NCI-H128 (cell line): Measurements from ENCODE around the gene FETUB.

ENCODE experiments used
- DNase-seq: peaks from one replicate; lab custom pipeline; 2025; ENCODE audit not compliant: unreplicated experiment; lab: John Stamatoyannopoulos, UW

FETUB gene

GRCh38 chr3:186635532-186635931, 4.7 kb upstream of the FETUB start:
- DNase-seq, result no peak

- DNase-seq, result no peak
Observed at GRCh38 chr3:186636536-186636935, 3.7 kb upstream of the FETUB start.

- no peak for DNase-seq
Observed at GRCh38 chr3:186637686-186638085, 2.5 kb upstream of the FETUB start.

GRCh38 chr3:186638259-186638658, 1.9 kb upstream of the FETUB start:
- no peak for DNase-seq

- DNase-seq, result no peak
Observed at GRCh38 chr3:186640473-186640818, 247 bp downstream of the FETUB start.

GRCh38 chr3:186640929-186641328, 730 bp downstream of the FETUB start:
- DNase-seq, result no peak

- DNase-seq, result no peak
Observed at GRCh38 chr3:186642014-186642413, 1.8 kb downstream of the FETUB start.

- DNase-seq, result no peak
Observed at GRCh38 chr3:186643493-186643892, 3.3 kb downstream of the FETUB start.

GRCh38 chr3:186644683-186645082, 4.5 kb downstream of the FETUB start:
- no peak for DNase-seq

- no peak for DNase-seq
Observed at GRCh38 chr3:186646106-186646505, 5.9 kb downstream of the FETUB start.

GRCh38 chr3:186646841-186647240, 6.6 kb downstream of the FETUB start:
- DNase-seq, result no peak

- DNase-seq, result no peak
Observed at GRCh38 chr3:186648851-186649250, 8.7 kb downstream of the FETUB start.

GRCh38 chr3:186651678-186652215, 11.5 kb downstream of the FETUB start:
- DNase-seq, result no peak

GRCh38 chr3:186653080-186653707, 13.0 kb downstream of the FETUB start:
- no peak for DNase-seq

GRCh38 chr3:186653984-186654383, 13.8 kb downstream of the FETUB start:
- DNase-seq, result no peak

GRCh38 chr3:186663361-186664118, 23.3 kb downstream of the FETUB start:
- no peak for DNase-seq

- no peak for DNase-seq
Observed at GRCh38 chr3:186664119-186664495, 23.9 kb downstream of the FETUB start.

- DNase-seq, result no peak
Observed at GRCh38 chr3:186664506-186664905, 24.3 kb downstream of the FETUB start.

- no peak for DNase-seq
Observed at GRCh38 chr3:186665625-186666188, 25.5 kb downstream of the FETUB start, which contains the start of gene HRG. TSS of gene HRG (plus strand) at chr3:186666014. CDS start at chr3:186666032, 18 bp downstream.

GRCh38 chr3:186668426-186668825, 28.2 kb downstream of the FETUB start:
- no peak for DNase-seq

- no peak for DNase-seq
Observed at GRCh38 chr3:186669378-186670084, 29.3 kb downstream of the FETUB start.

- DNase-seq, result no peak
Observed at GRCh38 chr3:186670155-186670554, 30.0 kb downstream of the FETUB start.
